GM19397 (cell line): ENCODE data around the gene RCCD1.
A peak's percentile ranks its signal among the peaks of the same experiment; 100 is the strongest.
"Not testable (repeated sequence)": the region's sequence is repeated elsewhere in the genome, so short reads cannot be mapped to it uniquely, and the experiment has no call there.

Experiments
- ATAC-seq: cut with Tn5 transposase; IDR thresholded peaks from one replicate; pipeline ENCODE4 v1.9.1; 2021; ENCODE audit warnings: mild to moderate bottlenecking, moderate library complexity; ENCODE audit not compliant: unreplicated experiment

RCCD1 gene, protein sequence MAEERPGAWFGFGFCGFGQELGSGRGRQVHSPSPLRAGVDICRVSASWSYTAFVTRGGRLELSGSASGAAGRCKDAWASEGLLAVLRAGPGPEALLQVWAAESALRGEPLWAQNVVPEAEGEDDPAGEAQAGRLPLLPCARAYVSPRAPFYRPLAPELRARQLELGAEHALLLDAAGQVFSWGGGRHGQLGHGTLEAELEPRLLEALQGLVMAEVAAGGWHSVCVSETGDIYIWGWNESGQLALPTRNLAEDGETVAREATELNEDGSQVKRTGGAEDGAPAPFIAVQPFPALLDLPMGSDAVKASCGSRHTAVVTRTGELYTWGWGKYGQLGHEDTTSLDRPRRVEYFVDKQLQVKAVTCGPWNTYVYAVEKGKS

DNA sequence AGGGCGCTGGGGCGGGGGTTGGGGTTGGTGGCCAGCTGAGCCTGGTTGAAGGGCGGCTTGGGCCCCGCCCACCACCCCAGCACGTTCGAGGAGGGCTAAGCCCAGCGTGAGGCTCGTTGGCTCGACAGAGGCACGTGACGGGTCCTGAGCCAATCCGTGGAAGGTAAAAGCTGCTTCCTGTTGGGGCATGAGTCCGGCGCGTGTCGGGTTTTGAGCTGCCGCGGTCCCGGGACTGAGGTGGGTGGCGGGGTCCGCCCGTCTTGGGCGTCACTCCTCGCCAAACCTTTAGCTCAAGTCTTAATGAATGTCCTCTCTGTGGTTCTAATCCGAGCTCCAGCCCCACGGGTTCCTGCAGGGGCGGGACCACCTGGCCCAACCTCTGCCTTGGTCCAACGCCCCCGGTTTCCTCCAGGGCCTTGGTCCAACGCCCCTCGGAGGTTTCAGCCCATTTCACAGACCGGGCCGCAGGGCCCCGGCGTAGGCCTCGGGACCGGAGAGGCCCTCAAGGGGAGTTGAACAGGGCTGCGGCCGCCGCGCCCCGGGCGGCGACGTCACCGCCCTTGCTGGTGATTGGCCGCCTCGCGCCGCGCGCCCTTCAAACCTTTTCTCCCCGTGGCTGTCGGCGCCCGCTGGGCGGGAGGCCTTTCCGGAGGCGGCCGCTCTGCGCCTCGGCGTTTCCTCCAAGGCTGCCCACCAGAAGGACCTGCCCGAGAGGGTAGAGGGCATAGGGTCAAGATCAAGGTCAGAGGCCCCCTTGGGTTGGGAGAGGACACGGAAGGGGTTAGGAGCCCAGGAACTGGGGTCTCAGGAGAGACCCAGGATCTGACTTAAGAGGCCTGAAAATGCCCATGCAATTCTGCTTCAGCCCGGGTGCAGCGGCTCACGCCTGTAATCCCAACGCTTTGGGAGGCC lies at the start of gene RCCD1:
Gene RCCD1 (plus strand): TSS at position 173 of the 912 bp plus-strand sequence. CDS start 1,851 bp downstream, outside the sequence.
- peak; percentile 93 for ATAC-seq

DNA sequence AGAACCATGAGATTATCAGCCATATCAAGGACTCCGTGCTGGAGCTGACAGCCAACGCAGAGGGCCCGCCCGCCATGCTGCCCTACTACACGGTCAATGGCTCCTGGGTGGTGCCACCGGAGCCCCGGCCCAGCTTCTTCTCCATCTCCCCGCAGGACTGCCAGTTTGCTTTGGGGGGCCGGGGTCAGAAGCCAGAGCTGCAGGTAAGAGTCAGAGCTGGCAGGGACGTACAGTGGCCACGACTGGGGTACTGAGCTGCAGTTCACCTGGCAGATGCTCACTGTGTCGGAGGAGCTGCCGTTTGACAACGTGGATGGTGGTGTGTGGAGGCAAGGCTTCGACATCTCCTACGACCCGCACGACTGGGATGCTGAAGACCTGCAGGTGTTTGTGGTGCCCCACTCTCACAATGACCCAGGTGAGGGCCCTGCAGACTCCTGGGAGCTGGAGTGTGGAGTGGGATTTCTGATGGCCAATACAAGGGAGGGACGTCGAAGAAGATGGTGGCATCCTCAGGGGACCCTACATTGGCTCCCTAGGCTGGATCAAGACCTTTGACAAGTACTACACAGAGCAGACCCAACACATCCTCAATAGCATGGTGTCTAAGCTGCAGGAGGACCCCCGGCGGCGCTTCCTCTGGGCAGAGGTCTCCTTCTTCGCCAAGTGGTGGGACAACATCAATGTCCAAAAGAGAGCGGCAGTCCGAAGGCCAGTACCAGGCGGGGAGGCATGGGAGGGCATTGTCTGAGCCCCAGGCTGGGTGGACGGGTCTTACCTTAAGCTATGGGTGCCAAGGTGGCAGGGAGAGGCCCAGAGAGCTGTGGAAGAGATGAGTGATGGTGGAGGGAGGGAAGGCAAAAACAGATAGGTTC lies 49.1 kb upstream of the RCCD1 start:
- ATAC-seq = no peak

DNA sequence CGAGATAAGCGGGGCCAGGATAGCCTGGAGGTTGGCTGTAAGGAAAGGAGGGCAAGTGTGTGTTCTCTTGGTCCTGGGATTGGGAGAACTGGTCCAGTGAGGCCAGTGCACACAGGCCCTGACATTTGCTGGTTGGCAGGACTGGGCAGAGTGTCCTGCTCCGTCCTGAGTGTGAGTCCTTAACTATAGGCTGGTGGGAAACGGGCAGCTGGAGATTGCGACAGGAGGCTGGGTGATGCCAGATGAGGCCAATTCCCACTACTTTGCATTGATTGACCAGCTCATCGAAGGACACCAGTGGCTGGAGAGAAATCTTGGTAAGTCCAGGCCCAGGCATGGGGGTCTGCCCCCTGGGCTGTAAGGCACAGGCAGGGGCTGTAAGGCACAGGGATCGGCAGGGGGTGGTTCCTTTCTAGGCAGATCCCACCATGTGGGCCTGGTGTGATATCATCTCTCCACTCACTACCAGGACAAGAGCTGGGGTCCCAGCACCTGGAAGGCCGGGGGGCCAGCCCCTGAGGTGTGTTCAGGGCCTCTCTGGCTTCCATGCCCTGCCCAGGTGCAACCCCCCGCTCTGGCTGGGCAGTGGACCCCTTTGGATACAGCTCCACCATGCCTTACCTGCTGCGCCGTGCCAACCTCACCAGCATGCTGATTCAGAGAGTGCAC lies 48.4 kb upstream of the RCCD1 start:
- no peak for ATAC-seq

DNA sequence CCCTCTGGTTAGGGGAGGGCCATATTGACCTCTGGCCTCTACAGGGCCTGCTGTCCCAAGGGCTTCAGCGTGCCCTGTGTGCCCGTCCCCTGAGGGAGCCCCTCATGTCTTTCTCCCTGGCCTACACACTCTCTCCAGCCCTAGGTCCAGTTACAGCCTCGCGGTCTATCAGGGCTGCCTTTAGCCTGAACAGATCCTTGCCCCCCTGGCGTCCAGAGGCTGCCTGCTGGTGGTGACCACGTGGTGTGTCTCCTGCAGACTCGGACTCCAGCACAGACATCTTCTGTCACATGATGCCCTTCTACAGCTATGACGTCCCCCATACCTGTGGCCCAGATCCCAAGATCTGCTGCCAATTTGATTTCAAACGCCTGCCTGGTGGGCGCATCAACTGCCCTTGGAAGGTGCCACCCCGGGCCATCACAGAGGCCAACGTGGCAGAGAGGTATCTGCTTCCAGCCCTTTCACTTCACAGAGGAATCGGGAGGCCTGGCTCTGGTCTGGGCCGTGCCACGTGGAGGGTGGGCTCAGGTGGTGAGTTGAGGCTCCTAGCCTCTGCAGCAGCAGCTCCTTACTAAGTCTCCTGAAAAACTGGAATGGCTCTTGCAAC lies 47.5 kb upstream of the RCCD1 start:
- ATAC-seq = no peak

DNA sequence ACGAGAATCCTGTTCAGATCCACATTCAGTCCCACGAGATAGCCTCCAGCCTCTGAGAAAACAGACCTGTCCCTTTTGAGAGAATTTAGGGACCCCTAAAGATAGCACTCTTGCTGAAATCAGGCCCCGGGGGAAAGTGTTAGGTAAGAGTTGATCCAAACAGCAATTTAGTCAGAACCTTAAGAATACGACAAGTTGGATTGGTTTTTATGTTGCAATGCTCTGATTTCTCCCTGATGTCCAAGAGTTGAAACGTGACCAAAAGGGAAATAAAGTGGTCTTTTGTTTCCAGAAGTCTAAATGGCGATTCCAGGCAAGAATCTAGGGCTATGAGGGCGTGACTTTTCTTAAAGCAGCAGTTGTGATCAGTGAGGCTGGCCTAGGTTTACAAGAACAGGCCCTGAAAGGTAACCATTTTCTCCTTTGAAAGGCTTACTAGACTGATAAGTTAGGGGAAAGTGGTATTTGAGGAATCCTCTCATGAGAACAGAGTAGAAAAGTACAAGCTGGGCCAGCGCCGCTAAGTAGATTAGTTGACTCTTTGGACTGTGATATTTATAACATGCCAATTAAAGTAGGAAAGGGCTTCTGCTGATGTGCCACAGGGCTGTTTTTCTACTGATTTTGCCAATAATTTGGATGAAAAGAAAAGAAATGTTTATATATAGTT lies 46.7 kb upstream of the RCCD1 start:
- ATAC-seq = no peak

DNA sequence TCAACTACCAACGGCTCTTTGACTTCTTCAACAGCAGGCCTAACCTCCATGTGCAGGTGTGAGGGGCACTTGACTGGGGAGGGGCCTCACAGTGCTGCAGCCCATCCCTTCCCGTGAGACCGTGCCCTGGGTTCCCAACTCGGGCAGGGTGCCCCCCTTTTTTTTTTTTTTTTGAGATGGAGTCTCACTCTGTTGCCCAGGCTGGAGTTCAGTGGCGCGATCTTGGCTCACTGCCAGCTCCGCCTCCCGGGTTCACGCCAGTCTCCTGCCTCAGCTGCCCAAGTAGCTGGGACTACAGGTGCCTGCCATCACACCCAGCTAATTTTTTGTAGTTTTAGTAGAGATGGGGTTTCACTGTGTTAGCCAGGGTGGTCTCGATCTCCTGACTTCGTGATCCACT lies 45.2 kb upstream of the RCCD1 start:
- ATAC-seq = not testable (repeated sequence)

DNA sequence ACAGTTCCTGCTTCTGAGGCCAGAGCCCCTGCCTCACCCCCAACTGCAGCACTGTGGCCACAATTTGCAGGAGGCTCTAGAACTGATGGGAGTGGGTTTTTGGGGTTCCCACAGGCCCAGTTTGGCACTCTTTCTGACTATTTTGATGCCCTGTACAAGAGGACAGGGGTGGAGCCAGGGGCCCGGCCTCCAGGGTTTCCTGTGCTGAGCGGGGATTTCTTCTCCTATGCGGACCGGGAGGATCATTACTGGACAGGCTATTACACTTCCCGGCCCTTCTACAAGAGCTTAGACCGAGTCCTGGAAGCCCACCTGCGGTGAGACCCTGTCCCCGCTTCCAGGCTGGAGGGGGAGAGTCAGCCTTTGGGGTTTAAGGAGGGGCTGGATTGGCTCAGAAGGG lies 44.7 kb upstream of the RCCD1 start:
- no peak for ATAC-seq

DNA sequence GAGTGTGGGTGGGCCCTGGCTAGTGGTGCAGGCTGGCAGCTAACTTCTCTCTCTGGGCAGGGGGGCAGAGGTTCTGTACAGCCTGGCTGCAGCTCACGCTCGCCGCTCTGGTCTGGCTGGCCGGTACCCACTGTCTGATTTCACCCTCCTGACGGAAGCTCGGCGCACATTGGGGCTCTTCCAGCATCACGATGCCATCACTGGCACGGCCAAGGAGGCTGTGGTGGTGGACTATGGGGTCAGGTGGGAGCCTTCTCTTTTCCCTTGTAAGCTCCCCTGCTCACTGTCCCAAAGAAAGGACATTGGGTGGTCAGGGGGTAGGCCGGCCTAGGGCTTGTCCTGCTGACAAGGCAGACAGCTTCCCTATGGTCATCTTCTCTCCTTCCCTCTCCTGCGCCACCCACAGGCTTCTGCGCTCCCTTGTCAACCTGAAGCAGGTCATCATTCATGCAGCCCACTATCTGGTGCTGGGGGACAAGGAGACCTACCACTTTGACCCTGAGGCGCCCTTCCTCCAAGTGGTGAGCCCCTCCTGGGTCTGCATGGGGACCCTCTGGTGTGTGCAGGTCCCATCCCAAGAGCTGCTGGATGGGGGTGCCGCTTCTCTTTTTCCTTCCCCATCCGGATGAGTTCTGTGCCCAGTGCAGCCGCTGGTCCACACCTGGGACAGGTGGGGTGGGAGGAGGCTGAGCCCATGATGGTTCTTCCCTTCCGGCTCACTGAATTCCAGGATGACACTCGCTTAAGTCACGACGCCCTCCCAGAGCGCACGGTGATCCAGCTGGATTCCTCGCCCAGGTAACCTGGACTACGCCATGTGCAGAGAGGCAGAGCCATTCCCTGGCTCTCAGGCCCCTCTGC lies 44.0 kb upstream of the RCCD1 start:
- no peak for ATAC-seq

DNA sequence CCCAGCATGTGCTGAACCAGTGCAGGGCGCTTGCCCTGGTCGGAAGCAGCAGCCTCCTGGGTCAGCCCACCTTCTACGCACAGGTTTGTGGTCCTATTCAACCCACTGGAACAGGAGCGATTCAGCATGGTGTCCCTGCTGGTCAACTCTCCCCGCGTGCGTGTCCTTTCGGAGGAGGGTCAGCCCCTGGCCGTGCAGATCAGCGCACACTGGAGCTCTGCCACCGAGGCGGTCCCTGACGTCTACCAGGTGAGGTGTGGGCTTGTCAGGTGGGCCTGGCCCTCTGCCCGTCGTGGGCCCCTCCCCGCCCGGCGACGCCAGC lies 43.4 kb upstream of the RCCD1 start:
- no peak for ATAC-seq

DNA sequence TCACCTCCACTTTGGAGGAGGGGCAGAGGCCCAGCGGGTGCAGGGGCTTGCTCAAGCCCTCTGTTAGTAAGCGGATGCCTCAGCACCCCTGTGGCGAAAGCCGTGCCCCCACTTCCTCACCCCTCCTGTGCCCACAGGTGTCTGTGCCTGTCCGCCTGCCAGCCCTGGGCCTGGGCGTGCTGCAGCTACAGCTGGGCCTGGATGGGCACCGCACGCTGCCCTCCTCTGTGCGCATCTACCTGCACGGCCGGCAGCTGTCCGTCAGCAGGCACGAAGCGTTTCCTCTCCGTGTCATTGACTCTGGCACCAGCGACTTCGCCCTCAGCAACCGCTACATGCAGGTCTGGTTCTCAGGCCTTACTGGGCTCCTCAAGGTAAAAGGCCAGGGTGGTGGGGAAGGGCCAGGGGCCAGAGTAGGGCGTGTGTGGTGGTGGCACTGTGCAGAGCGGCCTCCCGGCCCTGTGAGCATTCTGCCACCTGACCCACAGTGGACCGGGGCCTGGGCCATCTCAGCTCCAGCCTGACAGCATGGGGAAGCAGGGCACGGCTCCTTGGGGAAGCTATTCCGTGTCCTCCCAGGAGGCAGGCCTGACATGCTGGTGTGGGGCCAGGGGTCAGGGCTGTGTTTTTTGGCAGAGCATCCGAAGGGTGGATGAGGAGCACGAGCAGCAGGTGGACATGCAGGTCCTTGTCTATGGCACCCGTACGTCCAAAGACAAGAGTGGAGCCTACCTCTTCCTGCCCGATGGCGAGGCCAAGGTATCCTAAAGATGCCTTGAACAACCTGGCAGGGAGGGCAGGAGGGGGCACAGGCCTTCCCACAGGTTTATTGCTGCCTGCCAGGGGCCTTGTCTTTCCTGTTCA lies 42.5 kb upstream of the RCCD1 start:
- ATAC-seq = no peak

DNA sequence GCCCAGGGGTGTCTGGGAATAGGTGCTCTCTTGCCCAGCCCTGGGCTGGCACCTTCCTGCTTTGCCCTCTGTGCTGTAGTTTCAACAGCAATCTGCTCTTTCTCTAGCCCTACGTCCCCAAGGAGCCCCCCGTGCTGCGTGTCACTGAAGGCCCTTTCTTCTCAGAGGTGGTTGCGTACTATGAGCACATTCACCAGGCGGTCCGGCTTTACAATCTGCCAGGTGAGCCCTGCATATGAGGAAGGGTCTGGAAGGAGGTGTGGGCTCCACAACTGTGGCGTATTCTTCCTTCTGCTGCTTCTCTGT lies 42.0 kb upstream of the RCCD1 start:
- no peak for ATAC-seq

DNA sequence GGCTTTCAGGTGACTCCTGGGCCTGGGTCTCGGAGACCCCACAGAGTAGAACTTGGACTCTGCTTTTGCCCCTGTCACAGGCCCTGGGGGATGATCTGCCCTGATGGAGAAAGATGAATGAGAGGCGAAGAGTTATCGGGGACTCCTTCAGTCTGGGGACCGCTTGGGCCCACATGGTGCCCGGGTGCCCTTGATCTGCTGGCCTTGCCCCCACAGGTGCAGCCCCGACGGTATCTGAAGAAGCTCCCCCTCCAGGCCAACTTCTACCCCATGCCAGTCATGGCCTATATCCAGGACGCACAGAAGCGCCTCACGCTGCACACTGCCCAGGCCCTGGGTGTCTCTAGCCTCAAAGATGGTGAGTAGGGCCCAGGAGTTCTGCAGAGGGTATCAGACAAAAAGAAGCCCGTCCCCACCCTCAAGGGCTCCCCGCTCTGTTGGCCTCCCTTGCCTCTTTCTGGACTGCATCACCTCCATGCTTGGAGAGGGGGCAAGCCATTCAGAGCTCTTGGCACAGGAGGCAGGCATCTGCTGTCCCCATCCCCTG lies 41.2 kb upstream of the RCCD1 start:
- no peak for ATAC-seq

DNA sequence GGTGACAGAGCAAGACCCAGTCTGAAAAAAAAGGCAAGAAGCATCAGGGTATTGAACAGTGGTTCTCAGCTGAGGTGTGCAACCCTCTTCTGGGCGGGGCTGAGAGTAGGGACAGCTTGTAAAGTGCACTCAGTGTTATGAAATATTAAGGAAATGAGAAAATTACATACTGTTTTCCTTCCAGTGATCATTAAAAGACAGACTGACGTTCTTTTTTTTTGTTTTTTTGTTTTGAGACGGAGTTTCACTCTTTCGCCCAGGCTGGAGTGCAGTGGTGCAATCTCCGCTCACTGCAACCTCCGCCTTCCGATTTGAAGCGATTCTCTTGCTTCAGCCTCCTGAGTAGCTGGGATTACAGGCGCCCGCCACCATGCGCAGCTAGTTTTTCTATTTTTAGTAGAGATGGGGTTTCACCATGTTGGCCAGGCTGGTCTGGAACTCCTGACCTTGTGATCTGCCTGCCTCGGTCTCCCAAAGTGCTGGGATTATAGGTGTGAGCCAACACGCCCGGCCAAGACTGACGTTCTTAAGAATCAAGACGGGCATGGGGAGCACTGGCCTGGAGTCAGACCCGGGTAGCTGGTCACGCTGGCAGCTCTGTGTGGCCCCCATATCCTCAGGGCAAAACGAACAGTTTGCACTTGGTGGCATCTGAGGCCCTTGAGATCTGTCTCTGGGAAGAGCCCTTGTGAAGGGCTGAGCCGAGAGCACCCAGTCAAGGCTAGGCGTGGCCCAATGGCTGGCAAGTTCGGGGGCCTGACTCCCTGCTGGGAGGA lies 40.2 kb upstream of the RCCD1 start:
- no peak for ATAC-seq

DNA sequence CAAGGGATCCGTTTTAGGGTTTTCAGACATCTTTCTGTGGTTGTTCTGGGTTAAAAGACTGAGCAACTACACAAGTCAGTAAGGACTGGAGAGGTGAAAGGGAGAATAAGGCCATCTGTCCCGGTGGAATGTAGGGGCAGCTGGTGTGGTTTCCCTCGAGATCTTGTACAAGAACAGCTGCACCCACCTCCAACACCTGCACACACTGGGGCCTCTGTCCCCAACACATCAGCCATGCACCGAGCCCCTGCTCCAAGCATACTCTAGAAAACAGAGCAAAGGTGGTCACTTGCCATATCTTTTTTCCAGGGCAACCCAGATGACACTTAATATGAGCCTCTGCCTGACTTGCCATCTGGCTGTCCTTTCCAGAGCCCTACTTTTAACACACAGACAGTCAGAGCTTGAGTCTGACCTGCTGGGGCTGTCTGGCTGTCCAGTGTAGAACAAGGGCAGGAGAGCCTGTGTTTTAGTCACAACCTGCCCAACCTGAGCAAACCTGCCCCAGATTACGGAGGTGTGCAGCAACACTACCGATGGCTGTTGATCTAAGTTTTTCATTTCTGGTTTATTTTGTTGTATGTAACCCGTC lies 39.4 kb upstream of the RCCD1 start:
- ATAC-seq = no peak

DNA sequence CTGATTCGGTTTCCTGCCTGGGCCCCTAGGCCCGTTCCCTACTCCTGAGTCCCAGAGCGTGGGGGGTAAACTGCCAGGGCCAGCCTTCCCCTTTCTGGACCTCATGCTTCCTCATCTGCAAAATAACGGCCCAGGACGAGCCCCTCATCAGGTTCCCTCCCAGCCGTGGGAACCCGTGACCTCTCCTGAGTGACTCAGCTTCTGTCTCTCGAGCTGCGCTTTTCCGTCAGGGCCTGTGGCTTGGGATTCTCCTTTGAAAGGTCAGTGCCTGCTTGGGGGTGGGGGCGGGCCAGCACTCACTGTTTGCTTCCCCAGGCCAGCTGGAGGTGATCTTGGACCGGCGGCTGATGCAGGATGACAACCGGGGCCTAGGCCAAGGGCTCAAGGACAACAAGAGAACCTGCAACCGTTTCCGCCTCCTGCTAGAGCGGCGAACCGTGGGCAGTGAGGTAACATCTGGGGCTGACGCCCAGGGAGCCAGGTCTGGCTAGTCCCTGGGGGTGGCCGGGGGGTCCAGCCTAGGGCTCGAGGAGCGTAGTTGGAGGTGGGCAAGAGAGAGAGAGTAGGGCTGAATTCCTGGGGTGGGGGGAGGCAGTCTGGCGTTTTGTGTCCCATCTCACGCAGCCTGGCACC lies 38.8 kb upstream of the RCCD1 start:
- no peak for ATAC-seq

DNA sequence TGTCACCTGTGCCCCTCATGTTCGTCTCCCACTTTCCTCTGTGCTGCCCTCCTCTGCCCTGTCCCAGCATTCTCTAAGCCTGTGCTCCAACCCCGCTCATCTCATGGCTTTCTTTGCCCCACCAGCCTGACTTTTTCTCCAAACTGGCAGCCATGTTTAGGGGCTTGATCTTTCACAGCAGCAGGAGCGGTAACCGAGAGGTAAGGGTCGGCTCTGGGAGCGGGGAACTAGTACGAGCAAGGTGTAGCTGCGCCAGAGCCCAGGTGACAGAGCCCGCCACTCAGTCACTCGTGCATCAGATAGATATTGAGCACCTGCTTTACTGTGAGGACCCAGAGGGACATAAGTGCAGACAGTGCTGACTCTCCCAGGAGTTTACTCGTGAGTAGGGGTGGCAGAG lies 38.2 kb upstream of the RCCD1 start:
- no peak for ATAC-seq
